Mesothelial cell of epicardium (in vitro differentiated cells): Measurements from ENCODE around the gene UBE2L6. TPM values are rescaled to one million over a fixed set of nuclear protein-coding genes. Genes with fewer than 3 reads are reported as not detected.

Experiments used
- DNase-seq, 2 experiments: peaks; one replicate each; pipeline ENCODE4 v3.0.0; 2021; ENCODE audit warnings: low spot score in 2 of 2; ENCODE audit not compliant: unreplicated experiment in 2 of 2
- H3K27ac Mint-ChIP-seq: 2 replicates; pipeline ENCODE4 v1.8.0; 2021; ENCODE audit warnings: mixed read lengths
- H3K27me3 Mint-ChIP-seq: 2 replicates; pipeline ENCODE4 v1.8.0; 2021; ENCODE audit warnings: low read depth, mixed read lengths
- H3K36me3 Mint-ChIP-seq: 2 replicates; pipeline ENCODE4 v1.8.0; 2021; ENCODE audit warnings: mixed read lengths
- H3K4me1 Mint-ChIP-seq: 2 replicates; pipeline ENCODE4 v1.8.0; 2021; ENCODE audit warnings: mixed read lengths
- H3K4me3 Mint-ChIP-seq: 2 replicates; pipeline ENCODE4 v1.8.0; 2021; ENCODE audit warnings: mild to moderate bottlenecking, moderate library complexity, mixed read lengths
- H3K9me3 Mint-ChIP-seq: 2 replicates; pipeline ENCODE4 v1.8.0; 2021; ENCODE audit warnings: mixed read lengths
- CTCF ChIP-seq: fragments of 200-600 bp; sonication (generic); IDR thresholded peaks from one replicate; pipeline ENCODE4 v1.5.0; 2021; ENCODE audit warnings: antibody characterized with exemption; ENCODE audit not compliant: unreplicated experiment
- total RNA-seq: library from RNA; stranded (reverse); gene quantifications from 3 replicates; pipeline ENCODE4 v1.2.1, GENCODE V29; 2021

UBE2L6 gene
- total RNA-seq, 1 donor from 2014 or later = 39.2 TPM

GRCh38 chr11:57585301-57585700, 17.8 kb upstream of the UBE2L6 start:
- no peak for DNase-seq
- Mint-ChIP-seq H3K4me1 (peaks cover 11% of the 10 kb centered on the region), H3K27me3 (no peaks in the 10 kb centered on the region), H3K9me3 (no peaks in the 10 kb centered on the region), H3K27ac (no peak overlapping the region), H3K4me3 (no peak overlapping the region), H3K36me3 (no peaks in the 10 kb centered on the region)
- no peak for TF ChIP-seq CTCF

- Mint-ChIP-seq H3K9me3 (no peaks in the 10 kb centered on the region), H3K27me3 (no peaks in the 10 kb centered on the region), H3K36me3 (no peaks in the 10 kb centered on the region), H3K4me1 (peaks cover 11% of the 10 kb centered on the region), H3K4me3 (no peak overlapping the region), H3K27ac (no peak overlapping the region)
- no peak for DNase-seq
- no peak for TF ChIP-seq CTCF
Observed at GRCh38 chr11:57584341-57584740, 16.9 kb upstream of the UBE2L6 start.

GRCh38 chr11:57574061-57574460, 6.6 kb upstream of the UBE2L6 start:
- no peaks in the 10 kb centered on the region for H3K9me3 Mint-ChIP-seq
- no peak for TF ChIP-seq CTCF
- H3K4me3 Mint-ChIP-seq = no peak overlapping the region
- H3K27ac Mint-ChIP-seq = no peak overlapping the region
- no peaks in the 10 kb centered on the region for H3K27me3 Mint-ChIP-seq
- DNase-seq = no peak
- no peaks in the 10 kb centered on the region for H3K36me3 Mint-ChIP-seq
- H3K4me1 Mint-ChIP-seq = no peaks in the 10 kb centered on the region

GRCh38 chr11:57571606-57572005, 4.1 kb upstream of the UBE2L6 start:
- Mint-ChIP-seq H3K4me3 (no peak overlapping the region), H3K27ac (no peak overlapping the region)

GRCh38 chr11:57568330-57568766, 876 bp upstream of the UBE2L6 start:
- no peaks in the 10 kb centered on the region for H3K27me3 Mint-ChIP-seq
- peak overlapping the region; percentile 93 for H3K27ac Mint-ChIP-seq
- H3K4me3 Mint-ChIP-seq = peak overlapping the region; percentile 99
- no peaks in the 10 kb centered on the region for H3K36me3 Mint-ChIP-seq
- peak; percentile 95 for TF ChIP-seq CTCF
- H3K4me1 Mint-ChIP-seq = peaks cover 20% of the 10 kb centered on the region
- DNase-seq = peak in 1 of 2 experiments; percentile 92
- no peaks in the 10 kb centered on the region for H3K9me3 Mint-ChIP-seq

More at GRCh38 chr11:57571606-57572005, 4.1 kb upstream of the UBE2L6 start:
- no peak for DNase-seq
- Mint-ChIP-seq H3K36me3 (no peaks in the 10 kb centered on the region), H3K27me3 (no peaks in the 10 kb centered on the region), H3K9me3 (no peaks in the 10 kb centered on the region), H3K4me1 (peaks cover 10% of the 10 kb centered on the region)
- TF ChIP-seq CTCF = no peak
